SK-N-SH treated with all-trans-retinoic acid at 6 μM for 48 hours (cell line): ENCODE measurements around the gene IFNA2.

Experiments
- CREB5 ChIP-seq: fragments of 250-450 bp; sonication (Bioruptor Pico); IDR thresholded peaks from 2 replicates; pipeline ENCODE4 v1.5.1; 2020; ENCODE audit warnings: low read depth, mild to moderate bottlenecking, moderate library complexity
- PPARA ChIP-seq: fragments of 250-450 bp; sonication (Bioruptor Pico); IDR thresholded peaks from 2 replicates; pipeline ENCODE4 v1.5.0; 2020; ENCODE audit warnings: mild to moderate bottlenecking, borderline replicate concordance
- RARB ChIP-seq: fragments of 250-450 bp; sonication (Bioruptor Pico); IDR thresholded peaks from 2 replicates; pipeline ENCODE4 v1.8.0; 2021; ENCODE audit warnings: mild to moderate bottlenecking, moderate library complexity
- SNAI2 ChIP-seq: fragments of 250-450 bp; sonication (Bioruptor Pico); IDR thresholded peaks from 2 replicates; pipeline ENCODE4 v1.5.0; 2020; ENCODE audit warnings: mild to moderate bottlenecking, moderate library complexity
- ZFP3 ChIP-seq: fragments of 250-450 bp; sonication (Bioruptor Pico); IDR thresholded peaks from 2 replicates; pipeline ENCODE4 v1.5.0; 2020; ENCODE audit warnings: mild to moderate bottlenecking, moderate library complexity
- ZFP30 ChIP-seq: fragments of 450-650 bp; formaldehyde crosslinking; IDR thresholded peaks from 2 replicates; pipeline ENCODE4 v1.5.0; 2022; ENCODE audit warnings: mild to moderate bottlenecking, moderate library complexity
- TF ChIP-seq, protein P1 (sequence below): fragments of 250-450 bp; sonication (Bioruptor Pico); IDR thresholded peaks from 2 replicates; pipeline ENCODE4 v1.8.0; 2020; ENCODE audit warnings: mild to moderate bottlenecking, moderate library complexity, borderline replicate concordance

- TF ChIP-seq ZFP30 (CRISPR knock-in tag): no peak
- no peak for TF ChIP-seq CREB5 (CRISPR knock-in tag)
- TF ChIP-seq, protein P1, sequence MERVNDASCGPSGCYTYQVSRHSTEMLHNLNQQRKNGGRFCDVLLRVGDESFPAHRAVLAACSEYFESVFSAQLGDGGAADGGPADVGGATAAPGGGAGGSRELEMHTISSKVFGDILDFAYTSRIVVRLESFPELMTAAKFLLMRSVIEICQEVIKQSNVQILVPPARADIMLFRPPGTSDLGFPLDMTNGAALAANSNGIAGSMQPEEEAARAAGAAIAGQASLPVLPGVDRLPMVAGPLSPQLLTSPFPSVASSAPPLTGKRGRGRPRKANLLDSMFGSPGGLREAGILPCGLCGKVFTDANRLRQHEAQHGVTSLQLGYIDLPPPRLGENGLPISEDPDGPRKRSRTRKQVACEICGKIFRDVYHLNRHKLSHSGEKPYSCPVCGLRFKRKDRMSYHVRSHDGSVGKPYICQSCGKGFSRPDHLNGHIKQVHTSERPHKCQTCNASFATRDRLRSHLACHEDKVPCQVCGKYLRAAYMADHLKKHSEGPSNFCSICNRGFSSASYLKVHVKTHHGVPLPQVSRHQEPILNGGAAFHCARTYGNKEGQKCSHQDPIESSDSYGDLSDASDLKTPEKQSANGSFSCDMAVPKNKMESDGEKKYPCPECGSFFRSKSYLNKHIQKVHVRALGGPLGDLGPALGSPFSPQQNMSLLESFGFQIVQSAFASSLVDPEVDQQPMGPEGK (CRISPR knock-in tag): no peak
- no peak for TF ChIP-seq RARB
- TF ChIP-seq ZFP3: no peak
- TF ChIP-seq SNAI2 (CRISPR knock-in tag): no peak
- TF ChIP-seq PPARA: no peak
These were observed 30.5 kb upstream of the IFNA2 start for GRCh38 chr9:21415493-21416267.
